MCF 10A (cell line): ENCODE data around the gene GSTP1. TPM values are rescaled to one million over a fixed set of nuclear protein-coding genes. Genes with fewer than 3 reads are reported as not detected.

Source experiments
- BruUV-seq: library from RNA; stranded (reverse); fragments of 400-500 nt; replicated peaks from 2 replicates; lab custom pipeline; 2021; lab: Mats Ljungman, UMichigan
- CTCF ChIA-PET: fragments of 300-600 bp; sonication (Branson Sonifier 250); formaldehyde crosslinking; extraction: SDS; loops from one replicate; lab custom pipeline; 2021; ENCODE audit warnings: antibody characterized with exemption, inconsistent platforms; lab: Yijun Ruan, JAX
- POLR2A ChIA-PET: fragments of 300-600, 350-650 bp; sonication (Branson Sonifier 250); formaldehyde crosslinking; extraction: SDS; loops from one replicate; lab custom pipeline; 2020; ENCODE audit warnings: antibody characterized with exemption, inconsistent platforms; lab: Yijun Ruan, JAX
- DNase-seq: peaks from one replicate; pipeline ENCODE4 v3.0.0-alpha.2; 2018; ENCODE audit not compliant: unreplicated experiment
- H3K27ac Mint-ChIP-seq: one replicate; pipeline ENCODE4 v1.8.0; 2022; ENCODE audit warnings: mild to moderate bottlenecking, low read depth, mixed read lengths; ENCODE audit not compliant: unreplicated experiment
- H3K27me3 Mint-ChIP-seq: one replicate; pipeline ENCODE4 v1.8.0; 2022; ENCODE audit warnings: mixed read lengths; ENCODE audit not compliant: insufficient read depth, unreplicated experiment
- H3K36me3 Mint-ChIP-seq: one replicate; pipeline ENCODE4 v1.8.0; 2022; ENCODE audit warnings: mild to moderate bottlenecking, moderate library complexity, mixed read lengths; ENCODE audit not compliant: insufficient read depth, unreplicated experiment
- H3K4me1 Mint-ChIP-seq: one replicate; pipeline ENCODE4 v1.8.0; 2022; ENCODE audit warnings: mixed read lengths; ENCODE audit not compliant: insufficient read depth, unreplicated experiment
- H3K4me3 Mint-ChIP-seq: one replicate; pipeline ENCODE4 v1.8.0; 2022; ENCODE audit warnings: mild to moderate bottlenecking, moderate library complexity, mixed read lengths; ENCODE audit not compliant: unreplicated experiment
- H3K9me3 Mint-ChIP-seq: one replicate; pipeline ENCODE4 v1.8.0; 2022; ENCODE audit warnings: mixed read lengths; ENCODE audit not compliant: unreplicated experiment
- CTCF ChIP-seq: fragments of 200-600 bp; IDR thresholded peaks from one replicate; pipeline ENCODE4 v1.8.0; 2022; ENCODE audit warnings: antibody characterized with exemption, mild to moderate bottlenecking; ENCODE audit not compliant: unreplicated experiment
- intact Hi-C: fragments of 100-400 bp; cut with micrococcal nuclease; formaldehyde crosslinking; loops from 2 replicates; pipeline ENCODE4 v1.14.1; 2022
- total RNA-seq: library from RNA; stranded (reverse); gene quantifications from 2 replicates; pipeline ENCODE4 v1.2.3, GENCODE V29; 2022

Gene GSTP1
- total RNA-seq, 1 experiment from 2014 or later, result 1,641 TPM

GRCh38 chr11:67632982-67633755, 49.6 kb downstream of the GSTP1 start:
- Mint-ChIP-seq H3K27ac (no peak overlapping the region), H3K36me3 (no peaks in the 10 kb centered on the region), H3K27me3 (no peaks in the 10 kb centered on the region), H3K4me1 (no peaks in the 10 kb centered on the region), H3K9me3 (no peaks in the 10 kb centered on the region), H3K4me3 (no peak overlapping the region)
- CTCF ChIA-PET, result interaction anchor here (0.5 to 0.6 kb wide), 2 partner anchors 23 to 25 kb away, joined by 3 read pairs; no protein-coding TSS in a partner anchor
- no peak for DNase-seq
- POLR2A ChIA-PET, result no interaction called here
- BruUV-seq, result no TSS peak
- intact Hi-C loops, result no loop called here
- TF ChIP-seq CTCF, result no peak

GRCh38 chr11:67633758-67634365, 50.2 kb downstream of the GSTP1 start:
- no peak for DNase-seq
- ChIA-PET POLR2A (no interaction called here), CTCF (interaction anchor here (0.6 kb wide), 1 partner anchor 25 kb away, joined by 3 read pairs; no protein-coding TSS in a partner anchor)
- no peak for TF ChIP-seq CTCF
- intact Hi-C loops, result no loop called here
- H3K9me3 Mint-ChIP-seq, result no peaks in the 10 kb centered on the region
- H3K27me3 Mint-ChIP-seq, result no peaks in the 10 kb centered on the region
- no peak overlapping the region for H3K4me3 Mint-ChIP-seq
- H3K4me1 Mint-ChIP-seq, result no peaks in the 10 kb centered on the region
- no TSS peak for BruUV-seq
- no peak overlapping the region for H3K27ac Mint-ChIP-seq
- H3K36me3 Mint-ChIP-seq, result no peaks in the 10 kb centered on the region

- Mint-ChIP-seq H3K4me3 (no peak overlapping the region), H3K36me3 (no peaks in the 10 kb centered on the region), H3K9me3 (no peaks in the 10 kb centered on the region), H3K27ac (no peak overlapping the region), H3K4me1 (no peaks in the 10 kb centered on the region), H3K27me3 (no peaks in the 10 kb centered on the region)
- CTCF ChIA-PET, result interaction anchor here (0.6 to 1.5 kb wide), 3 partner anchors 22 to 42 kb away, joined by 4 to 5 read pairs (median 5); no protein-coding TSS in a partner anchor
- DNase-seq, result no peak
- no peak for TF ChIP-seq CTCF
- intact Hi-C loops, result no loop called here
- no TSS peak for BruUV-seq
- POLR2A ChIA-PET, result interaction anchor here (0.6 kb wide), 1 partner anchor 42 kb away, joined by 3 read pairs; no protein-coding TSS in a partner anchor
Measured at GRCh38 chr11:67634366-67635230, 51.0 kb downstream of the GSTP1 start.
